ENCODE measurements around the gene KRTAP19-8.

KRTAP19-8 gene

GRCh38 chr21:31012133-31013089 lies 25.9 kb downstream of the KRTAP19-8 start:
- DNase-seq (ENCODE audit: low read depth): no peak

GRCh38 chr21:31011412-31011811 lies 26.9 kb downstream of the KRTAP19-8 start:
- no peak for DNase-seq (ENCODE audit: low read depth)

- DNase-seq (ENCODE audit: low read depth): no peak
Measured at GRCh38 chr21:31008355-31008754, 29.9 kb downstream of the KRTAP19-8 start.

- DNase-seq (ENCODE audit: low read depth): no peak
Measured at GRCh38 chr21:31005019-31005418, 33.3 kb downstream of the KRTAP19-8 start.

GRCh38 chr21:31003471-31003870 lies 34.8 kb downstream of the KRTAP19-8 start:
- DNase-seq (ENCODE audit: low read depth): no peak

GRCh38 chr21:30997541-30997940 lies 40.7 kb downstream of the KRTAP19-8 start:
- DNase-seq (ENCODE audit: low read depth): no peak

GRCh38 chr21:30996728-30997127 lies 41.5 kb downstream of the KRTAP19-8 start:
- no peak for DNase-seq (ENCODE audit: low read depth)

GRCh38 chr21:30994932-30995331 lies 43.3 kb downstream of the KRTAP19-8 start:
- DNase-seq (ENCODE audit: low read depth): no peak

- DNase-seq (ENCODE audit: low read depth): no peak
Measured at GRCh38 chr21:30990514-30991262, 47.6 kb downstream of the KRTAP19-8 start.

GRCh38 chr21:30988706-30989105 lies 49.6 kb downstream of the KRTAP19-8 start:
- no peak for DNase-seq (ENCODE audit: low read depth)

Data from stromal cell of bone marrow (primary cell).